GM12891 (cell line): ENCODE data around the gene CHCHD6.

Source experiments
- DNase-seq: peaks from one replicate; pipeline ENCODE4 v3.0.0; 2011; ENCODE audit warnings: low spot score; ENCODE audit not compliant: insufficient read length
- FAIRE-seq: peaks from 2 replicates; lab custom pipeline; 2011; peaks lifted over from hg19 to GRCh38; lab: Jason Lieb, UNC
- PAX5 ChIP-seq: IDR thresholded peaks from 2 replicates; pipeline ENCODE4 v1.6.1; 2011; ENCODE audit warnings: low read length, moderate library complexity, mild to moderate bottlenecking; ENCODE audit not compliant: insufficient read depth, severe bottlenecking
- POLR2A ChIP-seq: IDR thresholded peaks from 2 replicates; pipeline ENCODE4 v1.6.1; 2011; ENCODE audit warnings: low read depth, low read length, control low read depth
- POLR2AphosphoS5 ChIP-seq: IDR thresholded peaks from 2 replicates; pipeline ENCODE4 v1.6.1; 2011; ENCODE audit warnings: low read depth, low read length, control low read depth
- POU2F2 ChIP-seq: IDR thresholded peaks from 2 replicates; pipeline ENCODE4 v1.6.1; 2011; ENCODE audit warnings: low read depth, mild to moderate bottlenecking, control low read depth, low read length, moderate library complexity
- SPI1 ChIP-seq: IDR thresholded peaks from 2 replicates; pipeline ENCODE4 v1.6.1; 2011; ENCODE audit warnings: low read depth, low read length, control low read depth
- TAF1 ChIP-seq: IDR thresholded peaks from 2 replicates; pipeline ENCODE4 v1.6.1; 2011; ENCODE audit warnings: low read depth, low read length, control low read depth

CHCHD6 gene

DNA sequence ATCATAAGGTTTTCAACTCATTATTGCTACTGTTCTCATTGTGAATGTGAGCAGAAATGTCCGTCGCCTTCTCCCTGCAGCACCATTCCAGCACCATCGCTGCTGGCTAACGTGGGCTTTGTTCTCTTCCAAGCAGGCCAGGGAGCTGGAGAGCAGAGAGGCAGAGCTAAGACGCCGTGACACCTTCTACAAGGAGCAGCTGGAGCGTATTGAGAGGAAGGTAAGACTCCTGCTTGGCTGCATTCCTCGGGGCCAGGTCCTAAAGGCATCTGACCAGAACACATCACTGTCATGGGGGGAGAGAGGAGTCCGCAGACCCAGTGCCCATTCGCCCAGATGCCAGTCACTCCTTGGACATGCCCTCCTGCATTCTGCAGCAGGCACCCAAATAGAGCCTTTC lies 148.5 kb downstream of the CHCHD6 start:
- no peak for DNase-seq
- FAIRE-seq = no peak

DNA sequence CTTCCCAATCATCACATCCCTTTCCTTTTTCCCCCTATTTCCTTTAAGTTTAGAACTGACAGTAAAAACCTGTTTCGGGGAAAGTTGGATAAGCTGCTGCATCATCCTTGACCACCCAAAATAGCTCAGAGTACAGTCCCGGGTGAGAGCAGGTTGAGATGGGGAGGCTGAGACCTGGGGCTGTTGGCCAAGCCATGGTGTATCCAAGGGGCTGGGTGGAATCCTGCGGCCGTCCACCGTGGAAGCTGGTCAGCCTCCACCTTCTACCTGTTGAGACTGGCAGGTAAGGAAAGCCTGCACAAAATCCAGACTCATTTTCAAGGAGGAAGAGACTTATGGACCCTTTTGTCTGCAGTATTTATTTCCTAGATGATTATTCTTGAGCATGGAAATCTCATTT lies 150.6 kb downstream of the CHCHD6 start:
- TF ChIP-seq POLR2A (no peak), POU2F2 (no peak), PAX5 (no peak), SPI1 (no peak), POLR2AphosphoS5 (no peak), TAF1 (no peak)
- DNase-seq = no peak
- FAIRE-seq = no peak

More for the DNA sequence above, 148.5 kb downstream of the CHCHD6 start:
- TF ChIP-seq PAX5 (no peak), POLR2AphosphoS5 (no peak), SPI1 (no peak), POLR2A (no peak), POU2F2 (no peak), TAF1 (no peak)

DNA sequence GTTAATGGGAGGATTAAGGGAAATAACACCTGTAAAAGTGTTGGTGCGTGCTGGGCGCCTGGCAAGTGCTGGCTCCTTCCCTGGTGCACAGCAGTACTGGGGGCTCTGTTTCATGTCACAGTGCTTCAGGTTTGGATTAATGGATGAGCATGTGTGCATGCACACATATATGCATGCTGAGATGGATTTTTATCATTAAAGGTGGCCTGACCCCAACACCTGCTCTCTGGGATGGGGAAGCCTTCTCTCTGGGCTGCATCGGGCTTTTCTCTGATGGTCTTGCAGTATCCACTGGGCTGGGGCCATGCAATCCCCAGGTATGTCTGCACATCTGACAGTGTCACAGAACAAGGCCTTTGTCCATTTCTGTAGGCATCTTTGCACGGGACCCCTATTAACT lies 151.3 kb downstream of the CHCHD6 start:
- DNase-seq (no peak), FAIRE-seq (no peak)
- TF ChIP-seq PAX5 (no peak), POU2F2 (no peak), TAF1 (no peak), SPI1 (no peak), POLR2A (no peak), POLR2AphosphoS5 (no peak)

DNA sequence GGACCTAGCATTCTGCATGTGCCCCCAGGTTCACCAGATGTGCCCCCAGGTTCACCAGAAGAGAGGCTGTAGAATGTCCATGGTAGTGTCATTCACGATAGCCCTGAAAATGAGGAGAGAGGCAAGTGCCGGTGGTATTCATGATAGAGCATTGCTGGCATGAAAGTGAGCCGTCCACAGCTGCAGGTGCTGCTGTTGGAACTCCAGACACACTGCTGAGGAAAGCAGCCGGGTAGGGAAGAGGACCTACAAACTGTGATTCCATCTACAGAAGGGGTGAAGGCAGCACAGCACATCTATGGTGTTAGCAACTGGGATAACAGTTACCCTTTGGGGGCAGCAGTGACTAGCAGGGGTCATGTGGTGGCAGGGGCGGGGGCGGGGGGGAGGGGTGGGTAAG lies 153.9 kb downstream of the CHCHD6 start:
- no peak for FAIRE-seq
- no peak for TF ChIP-seq POLR2A
- no peak for TF ChIP-seq POU2F2
- no peak for TF ChIP-seq POLR2AphosphoS5
- TF ChIP-seq PAX5 = no peak
- TF ChIP-seq TAF1 = no peak
- no peak for TF ChIP-seq SPI1
- no peak for DNase-seq

DNA sequence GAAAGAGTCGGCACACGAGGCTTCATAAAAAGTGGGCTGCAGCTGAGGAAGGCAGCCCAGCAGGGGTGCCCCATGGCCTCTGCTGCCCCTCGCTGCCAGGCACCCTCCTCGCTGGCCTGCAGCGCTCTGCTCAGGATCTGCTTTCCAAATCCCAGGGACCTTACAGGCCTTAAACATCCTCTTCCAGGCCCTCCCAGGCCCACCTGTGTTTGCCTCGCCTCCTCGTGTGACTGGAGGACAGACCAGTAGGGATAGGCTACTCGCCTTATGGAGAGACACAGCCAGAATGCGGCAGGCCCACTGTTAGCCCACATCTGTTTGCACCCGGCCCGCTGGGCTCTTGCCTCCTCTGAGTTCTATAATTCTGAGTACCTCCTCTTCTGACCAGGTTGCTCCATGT lies 154.4 kb downstream of the CHCHD6 start:
- DNase-seq (no peak), FAIRE-seq (no peak)
- no peak for TF ChIP-seq TAF1
- no peak for TF ChIP-seq POU2F2
- no peak for TF ChIP-seq POLR2AphosphoS5
- no peak for TF ChIP-seq PAX5
- TF ChIP-seq SPI1 = no peak
- TF ChIP-seq POLR2A = no peak

DNA sequence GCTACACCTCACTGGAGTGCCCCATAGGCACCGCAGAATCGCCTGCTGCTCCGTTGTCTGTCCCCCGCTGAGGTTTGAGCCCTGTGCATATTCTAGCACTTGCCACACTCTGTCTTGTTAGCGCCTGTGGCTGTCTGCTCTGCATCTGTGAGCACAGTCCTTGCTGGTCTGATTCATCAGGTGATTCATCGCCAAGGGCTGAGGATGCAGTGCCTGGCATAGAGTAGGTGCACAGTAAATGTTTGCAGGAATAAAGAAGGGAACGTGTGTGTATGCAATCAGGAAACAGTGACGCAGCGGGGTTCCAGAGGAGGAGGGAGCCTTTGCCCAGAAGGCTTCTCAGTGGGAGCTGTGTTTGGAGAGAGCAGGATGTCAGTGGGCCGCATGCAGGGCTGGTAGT lies 154.8 kb downstream of the CHCHD6 start:
- FAIRE-seq (no peak), DNase-seq (no peak)
- TF ChIP-seq POU2F2 = no peak
- no peak for TF ChIP-seq TAF1
- no peak for TF ChIP-seq SPI1

DNA sequence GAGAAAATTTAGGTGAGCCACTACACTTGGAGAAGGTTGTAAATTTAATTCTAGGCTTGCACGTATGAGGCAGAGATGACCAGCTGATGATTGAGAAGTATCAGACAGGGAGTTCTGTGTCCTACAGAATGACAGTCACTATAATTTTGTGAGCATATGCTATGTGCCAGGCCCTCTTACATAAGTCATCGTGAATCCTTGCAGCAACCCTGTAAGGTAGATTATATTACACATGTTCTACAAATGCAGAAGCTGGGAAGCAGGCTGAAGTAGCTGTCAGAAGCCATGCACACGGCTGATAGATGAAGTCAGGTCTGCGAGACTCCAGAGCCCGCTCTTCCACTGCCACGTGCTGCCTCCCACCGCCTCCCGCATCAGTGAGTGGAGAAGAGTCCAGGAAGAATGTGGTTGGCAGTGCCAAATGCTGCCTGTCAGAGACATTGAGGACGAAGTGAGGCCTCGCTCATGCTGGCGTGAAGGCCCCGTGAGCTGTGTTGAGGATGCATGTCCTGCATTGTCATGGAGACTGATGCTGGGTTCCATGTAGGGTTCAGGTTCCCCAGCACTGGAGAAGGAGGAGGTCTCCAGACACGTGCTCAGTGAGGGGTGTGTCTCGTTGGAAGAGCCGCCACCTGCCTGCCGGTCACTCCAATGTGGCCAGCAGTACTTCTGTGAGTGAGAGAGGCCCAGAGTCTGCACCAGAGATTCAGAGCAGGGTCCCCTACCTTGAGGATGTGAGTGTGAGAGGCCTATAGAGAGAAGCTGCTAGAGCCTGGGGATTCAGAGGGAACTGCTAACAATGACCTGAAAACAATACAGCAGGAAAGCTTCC lies 155.6 kb downstream of the CHCHD6 start:
- FAIRE-seq = no peak
- TF ChIP-seq POLR2AphosphoS5 = no peak
- DNase-seq = no peak

DNA sequence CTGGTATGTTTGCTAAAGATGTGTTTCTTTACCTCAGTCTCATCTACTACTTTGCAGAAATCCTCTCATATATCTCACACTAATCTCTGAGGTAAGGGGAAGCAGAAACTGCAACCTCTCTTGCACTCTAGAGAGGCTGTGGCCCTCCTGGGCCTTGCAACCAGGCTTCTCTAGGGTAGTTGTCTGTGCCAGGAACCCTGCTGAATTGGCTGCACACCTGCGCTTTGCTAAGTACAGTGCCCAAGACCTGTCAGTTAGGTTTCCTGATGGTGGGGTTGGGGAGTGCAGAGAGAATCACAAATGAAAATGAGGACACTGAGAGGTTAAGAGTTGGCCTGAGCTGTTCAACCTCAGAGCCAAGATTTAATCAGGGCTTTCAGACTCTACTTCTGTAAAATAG lies 161.7 kb downstream of the CHCHD6 start:
- FAIRE-seq (no peak), DNase-seq (no peak)
- TF ChIP-seq POLR2AphosphoS5 (no peak), POU2F2 (no peak), TAF1 (no peak), POLR2A (no peak), PAX5 (no peak), SPI1 (no peak)

DNA sequence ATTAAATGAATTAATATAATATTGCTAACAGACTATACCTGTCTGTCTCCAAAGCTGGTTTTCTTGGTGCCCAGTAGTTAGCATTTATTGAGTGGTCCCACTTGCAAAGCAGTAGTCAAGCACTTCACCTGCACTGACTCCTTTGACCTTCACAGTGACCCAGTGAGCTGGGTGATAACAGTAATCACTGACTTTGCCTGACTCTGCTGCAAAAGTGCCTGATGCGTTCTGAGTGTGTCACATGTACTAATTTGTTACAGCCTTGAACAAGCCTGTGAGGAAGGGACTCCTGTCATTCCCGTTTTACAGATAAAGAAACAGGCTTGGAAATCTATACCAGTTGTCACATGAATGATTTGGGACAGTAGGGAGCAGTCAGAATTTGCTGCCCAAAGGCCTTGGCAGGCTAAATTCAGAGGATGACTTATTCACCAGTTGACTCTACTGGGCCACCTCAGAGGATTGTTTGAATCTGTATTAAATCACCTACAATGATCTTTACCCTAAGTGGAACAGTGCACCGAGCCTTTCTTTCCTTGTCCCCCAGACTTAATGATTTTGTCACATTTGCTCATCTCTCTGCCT lies 162.2 kb downstream of the CHCHD6 start:
- DNase-seq (no peak), FAIRE-seq (no peak)
- no peak for TF ChIP-seq POLR2AphosphoS5

DNA sequence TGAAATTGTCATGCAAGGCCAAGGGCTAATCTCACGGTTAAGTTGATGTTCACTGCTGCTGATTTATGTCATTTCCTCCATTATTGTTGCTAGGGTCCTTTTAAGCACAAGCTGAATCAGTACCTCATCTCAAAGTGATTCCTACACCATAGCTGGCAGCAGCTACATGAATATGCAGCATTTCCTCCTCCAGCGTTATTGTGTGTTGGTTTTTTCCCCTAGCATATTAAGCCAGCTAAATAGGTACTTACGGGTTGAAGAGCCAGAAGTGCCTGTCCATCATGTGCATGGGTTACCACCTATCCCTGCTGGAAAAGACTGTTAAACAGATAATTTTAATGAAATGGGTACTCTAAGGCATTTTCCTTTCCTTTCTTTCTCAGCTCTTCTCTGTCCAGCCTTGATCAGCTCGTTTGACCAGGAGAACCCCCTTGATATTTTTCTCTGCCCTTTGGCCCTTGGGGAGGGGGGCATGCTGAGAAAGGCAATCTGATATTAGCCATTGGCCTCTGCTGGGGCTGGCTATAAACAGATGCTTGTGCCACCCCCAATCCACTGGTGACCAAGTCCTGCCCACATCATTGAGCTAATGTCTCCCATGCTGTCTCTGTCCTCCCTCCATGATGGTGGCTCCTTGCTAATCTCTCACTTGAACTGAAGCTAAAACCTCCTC lies 163.3 kb downstream of the CHCHD6 start:
- no peak for FAIRE-seq
- no peak for DNase-seq

DNA sequence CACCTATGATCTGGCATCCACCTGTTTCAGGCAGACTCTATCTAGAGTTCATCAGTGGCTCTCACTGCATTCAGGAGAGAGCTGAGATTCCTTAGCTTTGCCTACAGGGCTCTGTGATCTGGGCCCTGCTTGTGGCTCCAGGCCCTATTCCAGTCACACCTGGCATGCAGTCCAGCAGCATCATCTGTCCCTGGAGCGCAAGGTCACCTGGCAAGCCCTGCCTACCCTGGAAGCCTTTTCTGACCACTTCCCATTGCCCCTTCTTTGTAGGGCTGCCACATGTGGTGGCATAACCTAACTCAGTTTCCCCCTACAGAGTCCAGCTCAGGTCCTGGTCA lies 163.8 kb downstream of the CHCHD6 start:
- FAIRE-seq (no peak), DNase-seq (no peak)
- no peak for TF ChIP-seq PAX5
- no peak for TF ChIP-seq POLR2A
- TF ChIP-seq POU2F2 = no peak
- no peak for TF ChIP-seq SPI1
- no peak for TF ChIP-seq POLR2AphosphoS5

More for the DNA sequence above, 163.3 kb downstream of the CHCHD6 start:
- TF ChIP-seq SPI1 = no peak
- no peak for TF ChIP-seq PAX5
- no peak for TF ChIP-seq POLR2AphosphoS5
- no peak for TF ChIP-seq TAF1
- no peak for TF ChIP-seq POU2F2
